ENCODE data around the gene NKAIN1.

GRCh38 chr1:31196685-31197084 is 43.0 kb downstream of the NKAIN1 start:
- TF ChIP-seq EZH2 (IDR thresholded peaks at IDR 0.05; ENCODE audit: borderline replicate concordance, low read depth, low read length, severe bottlenecking) (no peak), POLR2A (IDR thresholded peaks at IDR 0.05; ENCODE audit: low read depth, low read length) (no peak)
